Upper lobe of right lung (tissue), 1 donor: ENCODE results near the gene TTC9. TPM values are rescaled to one million over a fixed set of nuclear protein-coding genes. Genes with fewer than 3 reads are reported as not detected.

Experiments used
- ATAC-seq: fragments of 200-7000 bp; cut with Tn5 transposase; one replicate; pipeline ENCODE4 v1.9.1; 2020; ENCODE audit warnings: mild to moderate bottlenecking, moderate library complexity
- DNase-seq: peaks from one replicate; pipeline ENCODE4 v3.0.0-alpha.2; 2020
- H3K27ac ChIP-seq: fragments of 200-600 bp; one replicate; pipeline ENCODE4 v1.8.0; 2022
- H3K27me3 ChIP-seq: fragments of 200-600 bp; one replicate; pipeline ENCODE4 v1.8.0; 2022; ENCODE audit warnings: mild to moderate bottlenecking
- H3K36me3 ChIP-seq: fragments of 200-600 bp; one replicate; pipeline ENCODE4 v1.8.0; 2022
- H3K4me1 ChIP-seq: fragments of 200-600 bp; one replicate; pipeline ENCODE4 v1.8.0; 2022
- H3K4me3 ChIP-seq: fragments of 200-600 bp; one replicate; pipeline ENCODE4 v1.8.0; 2022; ENCODE audit warnings: mild to moderate bottlenecking
- H3K9me3 ChIP-seq: fragments of 200-600 bp; one replicate; pipeline ENCODE4 v1.8.0; 2022
- intact Hi-C: fragments of 100-400 bp; cut with DNase I; formaldehyde crosslinking; loops from one replicate; pipeline ENCODE4 v1.11.0; 2022
- total RNA-seq: library from RNA; stranded (reverse); fragmentation: NEBNext Ultra II Directional; extraction: Animal tissue kit (Norgen Biotek cat#: 25700); gene quantifications from one replicate; pipeline ENCODE4 v1.2.1, GENCODE V29; 2021
- TF ChIP-seq, protein P1 (sequence below): fragments of 200-600 bp; IDR thresholded peaks from one replicate; pipeline ENCODE4 v1.8.0; 2022; ENCODE audit warnings: antibody characterized with exemption
- donor health status: DM: no; HTN: yes; CAD: no; lungs with severe emphysema.

TTC9 gene
- total RNA-seq, 1 donor from 2014 or later = 6.7 TPM

GRCh38 chr14:70662080-70662479 is 20.4 kb downstream of the TTC9 start:
- Histone ChIP-seq H3K9me3 (no peaks in the 10 kb centered on the region), H3K36me3 (no peaks in the 10 kb centered on the region), H3K4me3 (no peak overlapping the region), H3K27ac (no peak overlapping the region), H3K4me1 (peaks cover 38% of the 10 kb centered on the region), H3K27me3 (no peaks in the 10 kb centered on the region)
- TF ChIP-seq, protein P1, sequence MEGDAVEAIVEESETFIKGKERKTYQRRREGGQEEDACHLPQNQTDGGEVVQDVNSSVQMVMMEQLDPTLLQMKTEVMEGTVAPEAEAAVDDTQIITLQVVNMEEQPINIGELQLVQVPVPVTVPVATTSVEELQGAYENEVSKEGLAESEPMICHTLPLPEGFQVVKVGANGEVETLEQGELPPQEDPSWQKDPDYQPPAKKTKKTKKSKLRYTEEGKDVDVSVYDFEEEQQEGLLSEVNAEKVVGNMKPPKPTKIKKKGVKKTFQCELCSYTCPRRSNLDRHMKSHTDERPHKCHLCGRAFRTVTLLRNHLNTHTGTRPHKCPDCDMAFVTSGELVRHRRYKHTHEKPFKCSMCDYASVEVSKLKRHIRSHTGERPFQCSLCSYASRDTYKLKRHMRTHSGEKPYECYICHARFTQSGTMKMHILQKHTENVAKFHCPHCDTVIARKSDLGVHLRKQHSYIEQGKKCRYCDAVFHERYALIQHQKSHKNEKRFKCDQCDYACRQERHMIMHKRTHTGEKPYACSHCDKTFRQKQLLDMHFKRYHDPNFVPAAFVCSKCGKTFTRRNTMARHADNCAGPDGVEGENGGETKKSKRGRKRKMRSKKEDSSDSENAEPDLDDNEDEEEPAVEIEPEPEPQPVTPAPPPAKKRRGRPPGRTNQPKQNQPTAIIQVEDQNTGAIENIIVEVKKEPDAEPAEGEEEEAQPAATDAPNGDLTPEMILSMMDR = no peak
- no peak for ATAC-seq
- no peak for DNase-seq
- intact Hi-C loops = no loop called here

DNA sequence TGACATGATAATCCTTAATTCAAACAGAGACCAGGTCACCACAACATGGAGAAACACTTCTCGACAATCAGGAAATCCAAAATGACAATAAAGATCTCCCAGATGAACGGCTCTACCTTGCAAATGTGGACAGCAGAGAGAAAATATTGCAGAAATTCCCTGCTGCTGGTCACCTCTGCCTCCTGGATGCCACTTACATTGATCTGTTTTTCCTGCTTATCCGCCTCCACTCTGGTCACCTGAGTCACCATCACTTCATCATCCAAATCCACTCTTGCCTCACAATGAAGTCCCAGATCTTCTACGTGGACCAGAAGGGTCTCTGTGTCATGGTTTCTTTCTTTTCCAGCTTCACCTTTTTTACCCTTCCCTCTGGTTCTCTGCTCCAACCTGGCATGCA is 21.1 kb downstream of the TTC9 start:
- no peaks in the 10 kb centered on the region for H3K27me3 ChIP-seq
- peaks cover 38% of the 10 kb centered on the region for H3K4me1 ChIP-seq
- TF ChIP-seq, protein P1 = no peak
- H3K4me3 ChIP-seq = no peak overlapping the region
- intact Hi-C loops = no loop called here
- ATAC-seq (no peak), DNase-seq (no peak)
- H3K27ac ChIP-seq = no peak overlapping the region
- no peaks in the 10 kb centered on the region for H3K9me3 ChIP-seq
- no peaks in the 10 kb centered on the region for H3K36me3 ChIP-seq

- DNase-seq (no peak), ATAC-seq (peak; percentile 16)
- TF ChIP-seq, protein P1 = no peak
- H3K27me3 ChIP-seq = no peaks in the 10 kb centered on the region
- H3K9me3 ChIP-seq = no peaks in the 10 kb centered on the region
- H3K36me3 ChIP-seq = no peaks in the 10 kb centered on the region
- peaks cover 38% of the 10 kb centered on the region for H3K4me1 ChIP-seq
- intact Hi-C loops = no loop called here
- no peak overlapping the region for H3K4me3 ChIP-seq
- peak overlapping the region; percentile 11 for H3K27ac ChIP-seq
These were observed 22.0 kb downstream of the TTC9 start for GRCh38 chr14:70663707-70664179.

DNA sequence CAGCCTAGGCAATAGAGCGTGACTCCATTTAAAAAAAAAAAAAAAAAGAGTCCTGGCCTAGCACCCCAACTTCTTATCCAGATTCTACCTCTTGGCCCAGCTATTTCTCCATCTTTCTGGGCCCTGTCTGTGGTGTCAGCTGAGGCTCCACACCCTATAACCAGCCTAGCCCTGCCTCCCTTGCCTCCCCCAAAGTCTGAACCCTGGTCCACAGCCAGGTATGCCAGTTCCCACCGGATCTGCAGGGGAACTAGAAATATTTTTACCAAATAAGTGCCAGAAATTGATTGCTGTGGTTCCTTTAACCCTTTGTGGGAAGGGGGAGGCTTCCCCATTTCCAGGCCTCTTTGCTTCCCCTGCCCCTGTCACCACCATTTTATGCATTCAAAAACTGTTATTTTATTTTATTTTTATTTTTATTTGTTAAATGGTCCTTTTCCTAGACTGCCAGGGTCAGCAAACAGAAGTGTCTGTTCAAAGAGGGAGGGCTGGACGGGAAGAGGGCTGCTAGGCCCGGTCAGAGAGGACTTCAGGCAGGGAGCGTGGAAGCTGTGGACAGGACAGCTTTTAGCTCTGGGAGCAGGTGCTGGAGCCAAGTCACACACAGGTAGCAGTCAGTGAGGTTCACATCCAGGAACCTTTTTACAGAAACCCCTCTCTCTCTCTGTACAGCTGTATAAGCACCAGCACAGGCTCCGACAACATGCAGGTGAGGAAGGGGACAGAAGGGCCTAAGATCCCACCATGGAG is 23.2 kb downstream of the TTC9 start:
- Histone ChIP-seq H3K4me1 (peaks cover 38% of the 10 kb centered on the region), H3K4me3 (no peak overlapping the region), H3K9me3 (no peaks in the 10 kb centered on the region), H3K27ac (peak overlapping the region; percentile 71), H3K27me3 (no peaks in the 10 kb centered on the region), H3K36me3 (no peaks in the 10 kb centered on the region)
- DNase-seq (no peak), ATAC-seq (peak; percentile 38)
- intact Hi-C loops = no loop called here
- TF ChIP-seq, protein P1 = no peak

GRCh38 chr14:70665448-70666360 is 24.0 kb downstream of the TTC9 start:
- H3K9me3 ChIP-seq = no peaks in the 10 kb centered on the region
- ATAC-seq (peak; percentile 79), DNase-seq (peak; percentile 75)
- H3K4me1 ChIP-seq = peaks cover 37% of the 10 kb centered on the region
- intact Hi-C loops = no loop called here
- H3K27me3 ChIP-seq = no peaks in the 10 kb centered on the region
- no peaks in the 10 kb centered on the region for H3K36me3 ChIP-seq
- peak overlapping the region; percentile 71 for H3K27ac ChIP-seq
- H3K4me3 ChIP-seq = no peak overlapping the region
- TF ChIP-seq, protein P1 = no peak
